H1 (cell line): Measurements from ENCODE around the gene METTL18. TPM values are rescaled to one million over a fixed set of nuclear protein-coding genes. Genes with fewer than 3 reads are reported as not detected.
A peak's percentile ranks its signal among the peaks of the same experiment; 100 is the strongest.

Source experiments
- CTCF ChIA-PET: fragments of 300-600 bp; sonication (Branson Sonifier 250); formaldehyde crosslinking; loops from one replicate; lab custom pipeline; 2021; ENCODE audit not compliant: partially characterized antibody; lab: Charles Lee
- POLR2A ChIA-PET: fragments of 300-600 bp; sonication (Branson Sonifier 250); formaldehyde crosslinking; loops from one replicate; lab custom pipeline; 2021; ENCODE audit warnings: inconsistent platforms; ENCODE audit not compliant: partially characterized antibody; lab: Charles Lee
- DNase-seq, 2 experiments: peaks; one replicate each; pipeline versions ENCODE4 v3.0.0 to v3.0.0-alpha.2; 2010 to 2022; ENCODE audit warnings: low spot score in 2 of 2, low read depth in 1 of 2, mixed read lengths in 1 of 2
- FAIRE-seq: peaks from 2 replicates; lab custom pipeline; 2011; peaks lifted over from hg19 to GRCh38; lab: Jason Lieb, UNC
- H2AFZ ChIP-seq: 2 replicates; pipeline ENCODE4 v1.8.1; 2012; ENCODE audit warnings: low read length, inconsistent platforms
- H2AK5ac ChIP-seq: 2 replicates; pipeline ENCODE4 v1.6.1; 2013; ENCODE audit warnings: low read depth, low read length
- H2BK120ac ChIP-seq: replicated peaks from 2 replicates; pipeline ENCODE3; 2013; ENCODE audit warnings: low read depth, low read length, inconsistent platforms
- H2BK12ac ChIP-seq: 2 replicates; pipeline ENCODE4 v1.6.1; 2013; ENCODE audit warnings: low read depth, low read length
- H2BK15ac ChIP-seq: 2 replicates; pipeline ENCODE4 v1.6.1; 2013; ENCODE audit warnings: low read length
- H2BK20ac ChIP-seq: 2 replicates; pipeline ENCODE4 v1.6.1; 2013; ENCODE audit warnings: low read length
- H2BK5ac ChIP-seq: 2 replicates; pipeline ENCODE4 v1.6.1; 2013; ENCODE audit warnings: low read depth, low read length
- H3K14ac ChIP-seq: 2 replicates; pipeline ENCODE4 v1.6.1; 2013; ENCODE audit warnings: inconsistent platforms; ENCODE audit not compliant: insufficient read length
- H3K18ac ChIP-seq: 2 replicates; pipeline ENCODE4 v1.6.1; 2013; ENCODE audit warnings: low read length; ENCODE audit errors: extremely low read depth
- H3K23ac ChIP-seq: 2 replicates; pipeline ENCODE4 v1.6.1; 2013; ENCODE audit warnings: inconsistent platforms; ENCODE audit not compliant: insufficient read length
- H3K23me2 ChIP-seq: 2 replicates; pipeline ENCODE4 v1.6.1; 2013; ENCODE audit warnings: low read depth, low read length
- H3K27ac ChIP-seq: 2 replicates; pipeline ENCODE4 v1.6.1; 2011; ENCODE audit warnings: low read depth, low read length, inconsistent platforms
- H3K27me3 ChIP-seq, 4 experiments: replicated peaks in 1 of 4; 1 replicate in 1 of 4; 2 replicates in 3 of 4; pipeline versions ENCODE4 v1.6.1 to v1.8.1; 2011 to 2013; ENCODE audit warnings: low read length in 3 of 4, mild to moderate bottlenecking in 3 of 4, inconsistent platforms in 2 of 4, mixed read lengths in 2 of 4, moderate library complexity in 1 of 4; ENCODE audit not compliant: control insufficient read depth in 3 of 4, insufficient read depth in 3 of 4; ENCODE audit errors: extremely low read depth in 1 of 4
- H3K36me3 ChIP-seq, 4 experiments: 2 replicates each; pipeline versions ENCODE4 v1.6.1 to v1.8.1; 2011 to 2013; ENCODE audit warnings: mild to moderate bottlenecking in 4 of 4, low read length in 3 of 4, moderate library complexity in 2 of 4, control low read depth in 1 of 4, inconsistent platforms in 1 of 4; ENCODE audit not compliant: insufficient read depth in 4 of 4, control insufficient read depth in 2 of 4
- H3K4ac ChIP-seq: replicated peaks from 2 replicates; pipeline ENCODE3; 2013; ENCODE audit warnings: low read length, low read depth, mixed read lengths, inconsistent platforms; ENCODE audit not compliant: insufficient read length
- H3K4me1 ChIP-seq, 4 experiments: replicated peaks in 1 of 4; 1 replicate in 1 of 4; 2 replicates in 3 of 4; pipeline versions ENCODE4 v1.6.1 to v1.8.1; 2011 to 2013; ENCODE audit warnings: low read length in 3 of 4, inconsistent platforms in 2 of 4, mixed read lengths in 1 of 4; ENCODE audit not compliant: insufficient read depth in 4 of 4, control insufficient read depth in 3 of 4
- H3K4me2 ChIP-seq, 2 experiments: 2 replicates each; pipeline versions ENCODE4 v1.6.1 to v1.8.1; 2011 to 2013; ENCODE audit warnings: low read depth in 2 of 2, low read length in 2 of 2, control low read depth in 1 of 2, inconsistent platforms in 1 of 2, mild to moderate bottlenecking in 1 of 2; ENCODE audit not compliant: insufficient read depth in 1 of 2
- H3K4me3 ChIP-seq, 4 experiments: fragments of 200-600, 300-600 bp in 1 of 4; sonication (generic), shearing (Covaris generic), sonication (Bioruptor Twin) in 1 of 4; 2 replicates each; pipeline versions ENCODE4 v1.5.1 to v1.8.1; 2011 to 2016; ENCODE audit warnings: low read length in 4 of 4, low read depth in 3 of 4, control low read depth in 2 of 4, inconsistent platforms in 2 of 4, mild to moderate bottlenecking in 2 of 4, mixed read lengths in 1 of 4, moderate library complexity in 1 of 4; ENCODE audit not compliant: insufficient read depth in 2 of 4; ENCODE audit errors: extremely low read depth in 1 of 4
- H3K56ac ChIP-seq: replicated peaks from 2 replicates; pipeline ENCODE3; 2013; ENCODE audit warnings: low read depth, mild to moderate bottlenecking, mixed read lengths, low read length, inconsistent platforms; ENCODE audit not compliant: insufficient read length
- H3K79me1 ChIP-seq: 2 replicates; pipeline ENCODE4 v1.6.1; 2013; ENCODE audit warnings: low read depth, low read length, control low read depth
- H3K79me2 ChIP-seq, 2 experiments: 2 replicates each; pipeline versions ENCODE4 v1.6.1 to v1.8.1; 2012 to 2013; ENCODE audit warnings: low read length in 2 of 2, mild to moderate bottlenecking in 2 of 2, inconsistent platforms in 1 of 2; ENCODE audit not compliant: insufficient read depth in 2 of 2, control insufficient read depth in 1 of 2
- H3K9ac ChIP-seq, 4 experiments: replicated peaks in 1 of 4; 1 replicate in 1 of 4; 2 replicates in 3 of 4; pipeline versions ENCODE4 v1.6.1 to v1.8.1; 2011 to 2013; ENCODE audit warnings: low read depth in 3 of 4, low read length in 3 of 4, control low read depth in 2 of 4, mild to moderate bottlenecking in 2 of 4, moderate library complexity in 2 of 4, inconsistent platforms in 1 of 4; ENCODE audit errors: extremely low read depth in 1 of 4
- H3K9me3 ChIP-seq, 2 experiments: 2 replicates each; pipeline versions ENCODE4 v1.6.1 to v1.8.1; 2012 to 2013; ENCODE audit warnings: mild to moderate bottlenecking in 2 of 2, moderate library complexity in 2 of 2, control low read depth in 1 of 2, inconsistent platforms in 1 of 2, low read depth in 1 of 2, low read length in 1 of 2, mixed read lengths in 1 of 2; ENCODE audit not compliant: insufficient read depth in 2 of 2
- H4K20me1 ChIP-seq, 2 experiments: replicated peaks in 1 of 2; 2 replicates each; pipeline versions ENCODE3 to v1.8.1; 2011 to 2013; ENCODE audit warnings: inconsistent platforms in 2 of 2, low read length in 2 of 2, mild to moderate bottlenecking in 1 of 2; ENCODE audit not compliant: insufficient read depth in 2 of 2, control insufficient read depth in 1 of 2
- H4K5ac ChIP-seq: 2 replicates; pipeline ENCODE4 v1.6.1; 2013; ENCODE audit warnings: low read length, low read depth, mixed read lengths, inconsistent platforms; ENCODE audit not compliant: insufficient read length
- H4K8ac ChIP-seq: 2 replicates; pipeline ENCODE4 v1.8.0; 2013; ENCODE audit warnings: mild to moderate bottlenecking, moderate library complexity, low read length, inconsistent platforms; ENCODE audit not compliant: insufficient read depth; ENCODE audit errors: extremely low read depth
- H4K91ac ChIP-seq: replicated peaks from 2 replicates; pipeline ENCODE3; 2013; ENCODE audit warnings: low read length, mixed read lengths, inconsistent platforms; ENCODE audit not compliant: insufficient read length
- ASH2L ChIP-seq: fragments of 200-600, 300-600 bp; sonication (generic); IDR thresholded peaks from one replicate; pipeline ENCODE4 v1.7.1; 2017; ENCODE audit warnings: low read length
- CBX8 ChIP-seq: fragments of 300-800, 300-1000 bp; sonication (generic); IDR thresholded peaks from 2 replicates; pipeline ENCODE4 v1.7.1; 2016; ENCODE audit warnings: low read depth, low read length, borderline replicate concordance
- EGR1 ChIP-seq: IDR thresholded peaks from 2 replicates; pipeline ENCODE4 v1.6.1; 2011; ENCODE audit warnings: low read depth, low read length, borderline replicate concordance
- HDAC6 ChIP-seq: IDR thresholded peaks from one replicate; pipeline ENCODE4 v1.7.1; 2012; ENCODE audit warnings: low read depth, mild to moderate bottlenecking, inconsistent platforms, low read length, moderate library complexity
- JUN ChIP-seq: IDR thresholded peaks from 2 replicates; pipeline ENCODE4 v1.6.1; 2011; ENCODE audit warnings: low read depth, mild to moderate bottlenecking, improper control_type of control experiment, low read length
- KDM4A ChIP-seq: IDR thresholded peaks from one replicate; pipeline ENCODE4 v1.7.1; 2012; ENCODE audit warnings: low read depth, mild to moderate bottlenecking, moderate library complexity, low read length, inconsistent platforms; ENCODE audit not compliant: severe bottlenecking
- KDM5A ChIP-seq: fragments of 200-600 bp; IDR thresholded peaks from 2 replicates; pipeline ENCODE4 v1.7.1; 2012; ENCODE audit warnings: mild to moderate bottlenecking, low read length, inconsistent platforms, mixed read lengths
- RBBP5 ChIP-seq: IDR thresholded peaks from 2 replicates; pipeline ENCODE4 v1.7.1; 2012; ENCODE audit warnings: low read depth, mild to moderate bottlenecking, inconsistent platforms, low read length, moderate library complexity, borderline replicate concordance
- RNF2 ChIP-seq: fragments of 200-900, 300-1000 bp; sonication (generic); IDR thresholded peaks from 2 replicates; pipeline ENCODE4 v1.7.1; 2016; ENCODE audit warnings: borderline replicate concordance, low read depth, mild to moderate bottlenecking, antibody characterized with exemption, low read length; ENCODE audit not compliant: poor library complexity, severe bottlenecking; ENCODE audit errors: missing control alignments
- SIRT6 ChIP-seq: IDR thresholded peaks from one replicate; pipeline ENCODE4 v1.7.1; 2012; ENCODE audit warnings: low read length, inconsistent platforms
- SP4 ChIP-seq: IDR thresholded peaks from 2 replicates; pipeline ENCODE4 v1.6.1; 2012; ENCODE audit warnings: low read length, inconsistent platforms
- TAF1 ChIP-seq: IDR thresholded peaks from 2 replicates; pipeline ENCODE4 v1.6.1; 2011; ENCODE audit warnings: mild to moderate bottlenecking, low read depth, low read length
- TAF7 ChIP-seq: optimal IDR thresholded peaks from 2 replicates; pipeline ENCODE3; 2011; ENCODE audit warnings: low read depth, mild to moderate bottlenecking, inconsistent platforms, low read length, moderate library complexity, borderline replicate concordance
- ZNF274 ChIP-seq: IDR thresholded peaks from 2 replicates; pipeline ENCODE4 v1.7.0; 2012; ENCODE audit warnings: low read length, borderline replicate concordance; ENCODE audit errors: extremely low read depth
- polyA plus RNA-seq, 7 experiments: library from polyadenylated mRNA; depleted of rRNA in 3 of 7; stranded (reverse) in 5 of 7; unstranded in 2 of 7; fragments of >200 nt in 5 of 7; fragments of 200-250 nt in 2 of 7; gene quantifications; 1 replicate in 5 of 7; 2 replicates in 1 of 7; 4 replicates in 1 of 7; pipeline versions ENCODE4 v1.2.1 to v1.2.3, GENCODE V29; 2011 to 2013; ENCODE audit warnings: missing spikeins in 2 of 7, mixed read lengths in 2 of 7
- total RNA-seq: library from RNA; stranded (reverse); fragmentation: NEBNext Ultra II Directional; extraction: Animal tissue kit (Norgen Biotek cat#: 25700); gene quantifications from 2 replicates; pipeline ENCODE4 v1.2.1, GENCODE V29; 2021
- TF ChIP-seq, protein P1 (sequence below): IDR thresholded peaks from 2 replicates; pipeline ENCODE4 v1.6.1; 2012; ENCODE audit warnings: inconsistent platforms

METTL18 gene
- total and polyA plus RNA-seq, 2 of the 8 experiments (the other 6 are each of a cell fraction or from before 2014, with no cell fraction given) = 1.4 to 7.6 TPM

DNA sequence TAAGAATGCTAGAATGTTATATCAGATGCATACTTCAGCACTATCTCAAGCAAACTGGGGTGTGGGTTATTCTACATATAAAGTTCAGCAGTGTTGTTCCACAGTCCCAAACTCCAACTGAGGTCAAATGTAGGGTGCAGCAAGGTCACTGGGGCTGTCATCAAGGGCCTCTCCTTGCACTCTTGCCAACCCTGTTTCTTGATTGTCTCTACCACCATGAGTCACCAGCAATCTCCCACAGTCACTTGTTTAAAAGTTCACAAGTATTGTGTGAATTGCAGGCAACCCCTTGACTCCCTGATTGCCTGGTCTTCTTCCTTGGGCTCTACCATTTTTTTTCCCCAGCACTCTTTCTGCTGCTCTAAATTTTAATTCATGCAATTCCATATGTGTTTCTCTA lies 10.6 kb downstream of the METTL18 start:
- H2AK5ac ChIP-seq = peak overlapping the region; percentile 4; the same call in 1 of the 2 replicates
- no peak overlapping the region for H2BK20ac ChIP-seq
- ChIA-PET POLR2A (interaction anchor here (1.4 kb wide), 1 partner anchor 11 kb away, joined by 11 read pairs; the partner anchor contains the start of gene METTL18), CTCF (interaction anchor here (0.7 to 2.0 kb wide), 3 partner anchors 9 to 183 kb away, joined by 3 to 8 read pairs (median 4); partner anchors contain the start of gene METTL18)
- DNase-seq = no peak
- H3K4me2 ChIP-seq = no peak overlapping the region
- H3K27me3 ChIP-seq = no peaks in the 10 kb centered on the region
- FAIRE-seq = no peak
- H3K4me1 ChIP-seq = peaks cover 0 to 17% (median 8%) of the 10 kb centered on the region in 4 experiments; a peak in 5 of 7 replicates
- H3K4ac ChIP-seq = no peak overlapping the region
- H2BK120ac ChIP-seq = no peak overlapping the region
- H2BK15ac ChIP-seq = no peak overlapping the region
- H3K36me3 ChIP-seq = no peaks in the 10 kb centered on the region
- no peaks in the 10 kb centered on the region for H3K23me2 ChIP-seq
- H3K14ac ChIP-seq = no peak overlapping the region
- no peak overlapping the region for H4K8ac ChIP-seq
- H4K5ac ChIP-seq = no peak overlapping the region
- no peaks in the 10 kb centered on the region for H3K79me1 ChIP-seq
- no peak overlapping the region for H3K56ac ChIP-seq
- no peak overlapping the region for H3K18ac ChIP-seq
- no peak overlapping the region for H2AFZ ChIP-seq
- H4K20me1 ChIP-seq = no peaks in the 10 kb centered on the region
- 0 out of 2 replicates have a peak overlapping the region, but pooled peaks have one; percentile 12 for H2BK12ac ChIP-seq
- H3K27ac ChIP-seq = no peak overlapping the region
- H2BK5ac ChIP-seq = no peak overlapping the region
- no peak overlapping the region for H3K4me3 ChIP-seq
- H4K91ac ChIP-seq = peak overlapping the region; percentile 4
- no peak overlapping the region for H3K9ac ChIP-seq
- H3K79me2 ChIP-seq = no peaks in the 10 kb centered on the region
- H3K23ac ChIP-seq = no peak overlapping the region
- no peaks in the 10 kb centered on the region for H3K9me3 ChIP-seq
- TF ChIP-seq ASH2L (no peak), SIRT6 (no peak), HDAC6 (no peak), JUN (no peak), KDM5A (no peak), KDM4A (no peak), EGR1 (no peak), TAF7 (no peak), RBBP5 (no peak), SP4 (no peak), RNF2 (no peak), ZNF274 (no peak), TAF1 (no peak), CBX8 (no peak)
- TF ChIP-seq, protein P1, sequence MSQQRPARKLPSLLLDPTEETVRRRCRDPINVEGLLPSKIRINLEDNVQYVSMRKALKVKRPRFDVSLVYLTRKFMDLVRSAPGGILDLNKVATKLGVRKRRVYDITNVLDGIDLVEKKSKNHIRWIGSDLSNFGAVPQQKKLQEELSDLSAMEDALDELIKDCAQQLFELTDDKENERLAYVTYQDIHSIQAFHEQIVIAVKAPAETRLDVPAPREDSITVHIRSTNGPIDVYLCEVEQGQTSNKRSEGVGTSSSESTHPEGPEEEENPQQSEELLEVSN = no peak
